ENCODE data around the gene TTLL4.

Gene TTLL4

GRCh38 chr2:218792433-218792832, 81.8 kb downstream of the TTLL4 start:
- DNase-seq (ENCODE audit: insufficient read length, low spot score) (no peak), FAIRE-seq (no peak)
- TF ChIP-seq SPI1 (IDR thresholded peaks at IDR 0.05; ENCODE audit: low read depth, low read length) (no peak), TAF1 (IDR thresholded peaks at IDR 0.05; ENCODE audit: low read depth, low read length) (no peak), POU2F2 (IDR thresholded peaks at IDR 0.05; ENCODE audit: low read depth, low read length) (no peak), PAX5 (IDR thresholded peaks at IDR 0.05; ENCODE audit: insufficient read depth, low read length, severe bottlenecking) (no peak), POLR2AphosphoS5 (IDR thresholded peaks at IDR 0.05; ENCODE audit: low read depth, low read length) (no peak), POLR2A (IDR thresholded peaks at IDR 0.05; ENCODE audit: low read depth, low read length) (no peak)

- TF ChIP-seq POLR2A (IDR thresholded peaks at IDR 0.05; ENCODE audit: low read depth, low read length), result no peak
- TF ChIP-seq TAF1 (IDR thresholded peaks at IDR 0.05; ENCODE audit: low read depth, low read length), result no peak
- TF ChIP-seq PAX5 (IDR thresholded peaks at IDR 0.05; ENCODE audit: insufficient read depth, low read length, severe bottlenecking), result no peak
- no peak for TF ChIP-seq SPI1 (IDR thresholded peaks at IDR 0.05; ENCODE audit: low read depth, low read length)
- TF ChIP-seq POLR2AphosphoS5 (IDR thresholded peaks at IDR 0.05; ENCODE audit: low read depth, low read length), result no peak
- TF ChIP-seq POU2F2 (IDR thresholded peaks at IDR 0.05; ENCODE audit: low read depth, low read length), result no peak
- FAIRE-seq (no peak), DNase-seq (ENCODE audit: insufficient read length, low spot score) (no peak)
Observed at GRCh38 chr2:218796691-218797090, 86.1 kb downstream of the TTLL4 start.

DNA sequence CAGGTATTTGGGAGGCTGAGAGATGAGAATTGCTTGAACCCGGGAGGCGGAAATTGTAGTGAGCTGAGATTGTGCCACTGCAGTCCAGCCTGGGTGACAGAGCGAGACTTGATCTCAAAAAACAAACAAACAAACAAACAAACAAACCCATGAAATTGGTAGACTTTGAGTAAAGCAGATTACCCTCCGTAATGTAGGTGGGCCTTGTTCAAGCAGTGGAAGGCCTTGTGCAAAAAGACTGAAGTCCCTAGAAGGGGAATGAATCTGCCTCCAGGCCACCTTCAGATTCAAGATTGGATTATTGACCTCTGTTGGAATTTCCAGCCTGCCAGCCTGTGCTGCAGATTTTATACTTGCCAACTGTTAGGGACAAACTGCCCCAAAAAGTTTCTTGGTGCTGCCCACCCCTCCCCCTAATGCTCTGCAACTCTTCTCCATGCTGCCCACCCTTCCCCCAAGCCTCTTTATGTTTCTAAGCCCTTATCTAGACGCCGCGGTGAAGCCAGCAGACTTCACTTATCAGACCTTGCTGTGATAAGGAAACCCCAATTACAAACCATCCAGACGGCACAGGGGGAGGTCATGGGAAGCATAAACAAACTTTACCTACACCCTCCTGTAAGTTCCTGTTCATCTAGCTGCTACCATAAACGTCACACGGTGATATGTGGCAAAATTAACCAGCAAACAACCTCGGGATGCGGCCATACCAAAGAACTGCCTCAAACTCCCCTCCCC, 88.3 kb downstream of the TTLL4 start:
- no peak for TF ChIP-seq PAX5 (IDR thresholded peaks at IDR 0.05; ENCODE audit: insufficient read depth, low read length, severe bottlenecking)
- no peak for TF ChIP-seq SPI1 (IDR thresholded peaks at IDR 0.05; ENCODE audit: low read depth, low read length)
- TF ChIP-seq TAF1 (IDR thresholded peaks at IDR 0.05; ENCODE audit: low read depth, low read length), result no peak
- TF ChIP-seq POU2F2 (IDR thresholded peaks at IDR 0.05; ENCODE audit: low read depth, low read length), result no peak
- no peak for TF ChIP-seq POLR2AphosphoS5 (IDR thresholded peaks at IDR 0.05; ENCODE audit: low read depth, low read length)
- TF ChIP-seq POLR2A (IDR thresholded peaks at IDR 0.05; ENCODE audit: low read depth, low read length), result no peak
- DNase-seq (ENCODE audit: insufficient read length, low spot score) (no peak), FAIRE-seq (no peak)

DNA sequence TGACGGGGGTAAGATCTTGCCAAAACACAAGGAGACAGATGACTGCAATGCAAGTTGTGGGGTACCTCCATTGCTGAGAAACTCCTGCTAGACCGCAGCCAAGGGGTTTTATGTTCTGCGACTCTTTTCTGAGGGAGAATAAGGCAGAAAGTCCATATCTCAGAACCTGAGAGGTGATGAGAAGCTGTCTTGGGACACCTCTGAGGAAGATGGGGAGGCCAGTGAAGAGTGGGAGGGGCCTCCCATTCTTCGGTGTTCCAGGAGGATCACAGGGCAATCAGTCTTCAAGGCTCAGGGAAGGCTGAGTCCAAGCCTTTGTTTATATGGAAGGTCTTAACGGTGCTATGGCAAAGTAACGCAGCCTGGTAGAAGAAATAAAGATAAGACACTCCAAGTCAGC, 89.4 kb downstream of the TTLL4 start:
- DNase-seq (ENCODE audit: insufficient read length, low spot score) (no peak), FAIRE-seq (no peak)
- TF ChIP-seq POU2F2 (IDR thresholded peaks at IDR 0.05; ENCODE audit: low read depth, low read length) (no peak), SPI1 (IDR thresholded peaks at IDR 0.05; ENCODE audit: low read depth, low read length) (no peak), PAX5 (IDR thresholded peaks at IDR 0.05; ENCODE audit: insufficient read depth, low read length, severe bottlenecking) (no peak), TAF1 (IDR thresholded peaks at IDR 0.05; ENCODE audit: low read depth, low read length) (no peak), POLR2A (IDR thresholded peaks at IDR 0.05; ENCODE audit: low read depth, low read length) (no peak), POLR2AphosphoS5 (IDR thresholded peaks at IDR 0.05; ENCODE audit: low read depth, low read length) (no peak)

DNA sequence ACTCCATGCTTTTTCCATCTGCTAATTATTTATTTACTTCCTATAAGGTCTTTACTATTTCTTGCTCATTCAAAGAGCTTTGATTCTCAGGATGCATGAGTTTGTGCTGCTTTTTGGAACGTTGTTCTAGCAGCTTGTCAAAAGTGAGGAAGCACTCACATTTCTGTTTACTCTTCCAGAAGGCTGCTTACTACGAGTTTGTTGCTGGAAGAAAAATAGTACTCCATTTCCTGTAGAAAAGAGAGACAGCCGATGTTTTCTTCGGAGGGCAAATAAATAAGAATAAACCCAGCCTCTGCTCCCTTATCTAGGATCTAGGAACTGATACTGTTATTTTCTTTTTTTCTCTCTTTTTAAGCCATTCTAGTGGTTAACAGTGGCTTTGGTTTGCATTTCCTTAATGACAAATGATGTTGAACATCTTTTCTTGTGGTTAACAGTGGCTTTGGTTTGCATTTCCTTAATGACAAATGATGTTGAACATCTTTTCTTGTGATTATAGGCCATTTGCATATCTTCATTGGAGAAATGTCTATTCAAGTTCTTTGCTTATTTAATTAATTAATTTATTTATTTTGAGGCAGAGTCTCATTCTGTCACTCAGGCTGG, 91.9 kb downstream of the TTLL4 start:
- DNase-seq (ENCODE audit: insufficient read length, low spot score) (no peak), FAIRE-seq (no peak)
- no peak for TF ChIP-seq POLR2A (IDR thresholded peaks at IDR 0.05; ENCODE audit: low read depth, low read length)
- no peak for TF ChIP-seq POLR2AphosphoS5 (IDR thresholded peaks at IDR 0.05; ENCODE audit: low read depth, low read length)
- no peak for TF ChIP-seq TAF1 (IDR thresholded peaks at IDR 0.05; ENCODE audit: low read depth, low read length)
- no peak for TF ChIP-seq PAX5 (IDR thresholded peaks at IDR 0.05; ENCODE audit: insufficient read depth, low read length, severe bottlenecking)
- TF ChIP-seq POU2F2 (IDR thresholded peaks at IDR 0.05; ENCODE audit: low read depth, low read length), result no peak
- TF ChIP-seq SPI1 (IDR thresholded peaks at IDR 0.05; ENCODE audit: low read depth, low read length), result no peak

- FAIRE-seq (no peak), DNase-seq (ENCODE audit: insufficient read length, low spot score) (no peak)
- TF ChIP-seq PAX5 (IDR thresholded peaks at IDR 0.05; ENCODE audit: insufficient read depth, low read length, severe bottlenecking) (no peak), SPI1 (IDR thresholded peaks at IDR 0.05; ENCODE audit: low read depth, low read length) (no peak), POLR2AphosphoS5 (IDR thresholded peaks at IDR 0.05; ENCODE audit: low read depth, low read length) (no peak), POU2F2 (IDR thresholded peaks at IDR 0.05; ENCODE audit: low read depth, low read length) (no peak), TAF1 (IDR thresholded peaks at IDR 0.05; ENCODE audit: low read depth, low read length) (no peak), POLR2A (IDR thresholded peaks at IDR 0.05; ENCODE audit: low read depth, low read length) (no peak)
Observed at GRCh38 chr2:218804817-218805216, 94.2 kb downstream of the TTLL4 start.

Data from GM12891 (cell line).